HEK293 (cell line): Measurements from ENCODE around the gene SPEF1.

ENCODE experiments used
- CTCF ChIA-PET: fragments of 350-600 bp; formaldehyde crosslinking; extraction: SDS; loops from one replicate; lab custom pipeline; 2021; ENCODE audit warnings: antibody characterized with exemption; lab: Yijun Ruan, JAX
- POLR2A ChIA-PET: fragments of 300-600 bp; formaldehyde crosslinking; extraction: SDS; loops from one replicate; lab custom pipeline; 2020; ENCODE audit warnings: antibody characterized with exemption, inconsistent platforms; lab: Yijun Ruan, JAX
- H3K27ac ChIP-seq: fragments of 200-500 bp; sonication (Bioruptor generic); 2 replicates; pipeline ENCODE4 v1.5.1; 2014; ENCODE audit warnings: low read depth, low read length, control low read depth, inconsistent platforms; ENCODE audit errors: extremely low read depth
- H3K36me3 ChIP-seq, 2 experiments: fragments of 200-500 bp in 1 of 2; sonication (Bioruptor generic) in 1 of 2; 1 replicate in 1 of 2; 2 replicates in 1 of 2; pipeline ENCODE4 v1.5.1; 2014 to 2017; ENCODE audit warnings: inconsistent platforms in 2 of 2, low read length in 2 of 2; ENCODE audit not compliant: control insufficient read depth in 2 of 2, insufficient read depth in 1 of 2
- H3K4me1 ChIP-seq: fragments of 200-500 bp; sonication (Bioruptor generic); 2 replicates; pipeline ENCODE4 v1.5.1; 2014; ENCODE audit warnings: mild to moderate bottlenecking, low read length, inconsistent platforms; ENCODE audit not compliant: control insufficient read depth, insufficient read depth
- H3K4me3 ChIP-seq: 2 replicates; pipeline ENCODE4 v1.5.1; 2011; ENCODE audit warnings: low read depth, mild to moderate bottlenecking, control low read depth, low read length, moderate library complexity
- H3K9me3 ChIP-seq: fragments of 200-500 bp; sonication (Bioruptor generic); 2 replicates; pipeline ENCODE4 v1.5.1; 2014; ENCODE audit warnings: low read depth, low read length, inconsistent platforms; ENCODE audit not compliant: control insufficient read depth, insufficient read depth
- FEZF1 ChIP-seq: fragments of 450-650 bp; formaldehyde crosslinking; IDR thresholded peaks from 2 replicates; pipeline ENCODE4 v1.5.1; 2016; ENCODE audit warnings: missing biosample characterization, missing genetic modification characterization
- KLF1 ChIP-seq: fragments of 450-650 bp; formaldehyde crosslinking; IDR thresholded peaks from 2 replicates; pipeline ENCODE4 v1.5.1; 2016; ENCODE audit warnings: missing biosample characterization, missing genetic modification characterization
- MYNN ChIP-seq: fragments of 450-650 bp; formaldehyde crosslinking; IDR thresholded peaks from 2 replicates; pipeline ENCODE4 v1.5.1; 2016; ENCODE audit warnings: missing biosample characterization, missing genetic modification characterization, borderline replicate concordance
- OSR2 ChIP-seq: fragments of 450-650 bp; formaldehyde crosslinking; IDR thresholded peaks from 2 replicates; pipeline ENCODE4 v1.5.1; 2016; ENCODE audit warnings: missing biosample characterization, missing genetic modification characterization
- PRDM10 ChIP-seq: fragments of 450-650 bp; formaldehyde crosslinking; IDR thresholded peaks from 2 replicates; pipeline ENCODE4 v1.5.1; 2016; ENCODE audit warnings: missing biosample characterization, missing genetic modification characterization
- PRDM6 ChIP-seq: fragments of 450-650 bp; formaldehyde crosslinking; IDR thresholded peaks from 2 replicates; pipeline ENCODE4 v1.5.1; 2017; ENCODE audit warnings: missing biosample characterization, missing genetic modification characterization
- ZBTB1 ChIP-seq: fragments of 450-650 bp; formaldehyde crosslinking; IDR thresholded peaks from 2 replicates; pipeline ENCODE4 v1.5.1; 2016; ENCODE audit warnings: missing biosample characterization, missing genetic modification characterization
- ZBTB8A ChIP-seq: fragments of 450-650 bp; formaldehyde crosslinking; IDR thresholded peaks from 2 replicates; pipeline ENCODE4 v1.5.1; 2016; ENCODE audit warnings: missing biosample characterization, missing genetic modification characterization
- ZIC2 ChIP-seq: fragments of 450-650 bp; formaldehyde crosslinking; IDR thresholded peaks from 2 replicates; pipeline ENCODE4 v1.5.1; 2016; ENCODE audit warnings: missing biosample characterization, missing genetic modification characterization
- ZNF138 ChIP-seq: fragments of 450-650 bp; formaldehyde crosslinking; IDR thresholded peaks from 2 replicates; pipeline ENCODE4 v1.5.1; 2016; ENCODE audit warnings: missing biosample characterization, missing genetic modification characterization, borderline replicate concordance
- ZNF140 ChIP-seq: fragments of 450-650 bp; formaldehyde crosslinking; IDR thresholded peaks from 2 replicates; pipeline ENCODE4 v1.5.1; 2016; ENCODE audit warnings: missing biosample characterization, missing genetic modification characterization
- ZNF184 ChIP-seq: fragments of 450-650 bp; IDR thresholded peaks from 2 replicates; pipeline ENCODE4 v1.5.1; 2018; ENCODE audit warnings: missing biosample characterization, mild to moderate bottlenecking, missing genetic modification characterization
- ZNF529 ChIP-seq: fragments of 450-650 bp; formaldehyde crosslinking; IDR thresholded peaks from 2 replicates; pipeline ENCODE4 v1.5.1; 2017; ENCODE audit warnings: missing genetic modification characterization, missing biosample characterization; ENCODE audit not compliant: insufficient replicate concordance
- ZNF558 ChIP-seq: fragments of 450-650 bp; formaldehyde crosslinking; IDR thresholded peaks from 2 replicates; pipeline ENCODE4 v1.5.1; 2016; ENCODE audit warnings: missing biosample characterization, missing genetic modification characterization
- ZNF837 ChIP-seq: fragments of 450-650 bp; formaldehyde crosslinking; IDR thresholded peaks from 2 replicates; pipeline ENCODE4 v1.5.1; 2016; ENCODE audit warnings: missing biosample characterization, missing genetic modification characterization

SPEF1 gene

GRCh38 chr20:3763671-3764601 is 17.3 kb downstream of the SPEF1 start:
- ChIA-PET CTCF (interaction anchor here (0.7 to 10.8 kb wide), 5 partner anchors 13 to 76 kb away, joined by 3 to 133 read pairs (median 3); partner anchors contain the start of gene SPEF1), POLR2A (interaction anchor here (0.7 kb wide), 1 partner anchor 94 kb away, joined by 5 read pairs; no protein-coding TSS in a partner anchor)
- TF ChIP-seq MYNN (tag by site-specific recombination) (no peak), ZNF138 (tag by site-specific recombination) (no peak), PRDM10 (tag by site-specific recombination) (peak; percentile 28; the same call in 1 of the 2 replicates)
- Histone ChIP-seq H3K27ac (no peak overlapping the region), H3K4me3 (no peak overlapping the region), H3K36me3 (peaks cover 0 to 25% of the 10 kb centered on the region in 2 experiments; a peak in 2 of 3 replicates), H3K9me3 (no peaks in the 10 kb centered on the region), H3K4me1 (peaks cover 7% of the 10 kb centered on the region)

- H3K4me1 ChIP-seq = no peaks in the 10 kb centered on the region
- ChIA-PET POLR2A (no interaction called here), CTCF (interaction anchor here (1.5 to 10.8 kb wide), 3 partner anchors 10 to 84 kb away, joined by 6 to 133 read pairs (median 10); no protein-coding TSS in a partner anchor)
- H3K9me3 ChIP-seq = no peaks in the 10 kb centered on the region
- H3K36me3 ChIP-seq = peaks cover 0 to 47% of the 10 kb centered on the region in 2 experiments; a peak in 2 of 3 replicates
- H3K4me3 ChIP-seq = no peak overlapping the region
- H3K27ac ChIP-seq = no peak overlapping the region
- no peak for TF ChIP-seq ZBTB1 (tag by site-specific recombination)
- peak; percentile 32; the same call in 1 of the 2 replicates for TF ChIP-seq OSR2
Observed at GRCh38 chr20:3760655-3761348, 20.4 kb downstream of the SPEF1 start.

GRCh38 chr20:3759884-3760283 is 21.4 kb downstream of the SPEF1 start:
- H3K36me3 ChIP-seq = peaks cover 0 to 55% of the 10 kb centered on the region in 2 experiments; a peak in 2 of 3 replicates
- H3K4me1 ChIP-seq = no peaks in the 10 kb centered on the region
- no peak overlapping the region for H3K4me3 ChIP-seq
- H3K9me3 ChIP-seq = no peaks in the 10 kb centered on the region
- ChIA-PET CTCF (interaction anchor here (0.6 to 10.8 kb wide), 4 partner anchors 9 to 83 kb away, joined by 3 to 133 read pairs (median 8); no protein-coding TSS in a partner anchor), POLR2A (no interaction called here)
- no peak overlapping the region for H3K27ac ChIP-seq
- TF ChIP-seq PRDM6 (tag by site-specific recombination) (no peak), ZIC2 (tag by site-specific recombination) (peak; percentile 72)

- no peak overlapping the region for H3K27ac ChIP-seq
- TF ChIP-seq ZNF140 (no peak), ZBTB8A (no peak), ZNF184 (no peak), FEZF1 (no peak), ZNF558 (tag by site-specific recombination) (no peak), ZNF529 (tag by site-specific recombination) (no peak), ZNF837 (tag by site-specific recombination) (no peak), KLF1 (no peak)
Observed at GRCh38 chr20:3759316-3759823, 21.9 kb downstream of the SPEF1 start.

More at GRCh38 chr20:3759316-3759823, 21.9 kb downstream of the SPEF1 start:
- no peaks in the 10 kb centered on the region for H3K9me3 ChIP-seq
- H3K4me3 ChIP-seq = no peak overlapping the region
- ChIA-PET POLR2A (interaction anchor here (1.3 kb wide), 1 partner anchor 8 kb away, joined by 6 read pairs; the partner anchor contains the start of gene ADISSP), CTCF (interaction anchor here (0.6 to 10.8 kb wide), 3 partner anchors 8 to 43 kb away, joined by 3 to 133 read pairs (median 10); no protein-coding TSS in a partner anchor)
- no peaks in the 10 kb centered on the region for H3K4me1 ChIP-seq
- H3K36me3 ChIP-seq = peaks cover 0 to 58% of the 10 kb centered on the region in 2 experiments; a peak in 2 of 3 replicates
